H1 (cell line): ENCODE results near the gene BSND.

Experiments used
- POLR2A ChIP-seq, 2 experiments: IDR thresholded peaks; 1 replicate in 1 of 2; 2 replicates in 1 of 2; pipeline ENCODE4 v1.6.1; 2011; ENCODE audit warnings: low read depth in 2 of 2, low read length in 2 of 2, mild to moderate bottlenecking in 2 of 2; ENCODE audit errors: control extremely low read depth in 1 of 2
- POLR2AphosphoS5 ChIP-seq: IDR thresholded peaks from 2 replicates; pipeline ENCODE4 v1.6.1; 2011; ENCODE audit warnings: low read depth, low read length
- RFX5 ChIP-seq: IDR thresholded peaks from 2 replicates; pipeline ENCODE4 v1.6.1; 2011; ENCODE audit warnings: low read depth, low read length, improper control_type of control experiment, borderline replicate concordance
- SIX5 ChIP-seq: IDR thresholded peaks from 2 replicates; pipeline ENCODE4 v1.6.1; 2011; ENCODE audit warnings: mild to moderate bottlenecking, low read depth, low read length
- TF ChIP-seq, protein P1 (sequence below), 3 experiments: IDR thresholded peaks; 1 replicate in 2 of 3; 2 replicates in 1 of 3; pipeline versions ENCODE4 v1.5.1 to v1.6.1; 2011; ENCODE audit warnings: low read length in 3 of 3, mild to moderate bottlenecking in 3 of 3, inconsistent platforms in 2 of 3, low read depth in 1 of 3, moderate library complexity in 1 of 3; ENCODE audit not compliant: insufficient read depth in 1 of 3; ENCODE audit errors: control extremely low read depth in 1 of 3
- TF ChIP-seq, protein P2 (sequence below): IDR thresholded peaks from 2 replicates; pipeline ENCODE4 v1.6.1; 2012; ENCODE audit warnings: low read length, inconsistent platforms
- TF ChIP-seq, protein P3 (sequence below): IDR thresholded peaks from 2 replicates; pipeline ENCODE4 v1.6.1; 2011; ENCODE audit warnings: low read depth, mild to moderate bottlenecking, low read length; ENCODE audit not compliant: insufficient read depth
- TF ChIP-seq, protein P4 (sequence below): IDR thresholded peaks from 2 replicates; pipeline ENCODE4 v1.6.1; 2012; ENCODE audit warnings: inconsistent platforms

DNA sequence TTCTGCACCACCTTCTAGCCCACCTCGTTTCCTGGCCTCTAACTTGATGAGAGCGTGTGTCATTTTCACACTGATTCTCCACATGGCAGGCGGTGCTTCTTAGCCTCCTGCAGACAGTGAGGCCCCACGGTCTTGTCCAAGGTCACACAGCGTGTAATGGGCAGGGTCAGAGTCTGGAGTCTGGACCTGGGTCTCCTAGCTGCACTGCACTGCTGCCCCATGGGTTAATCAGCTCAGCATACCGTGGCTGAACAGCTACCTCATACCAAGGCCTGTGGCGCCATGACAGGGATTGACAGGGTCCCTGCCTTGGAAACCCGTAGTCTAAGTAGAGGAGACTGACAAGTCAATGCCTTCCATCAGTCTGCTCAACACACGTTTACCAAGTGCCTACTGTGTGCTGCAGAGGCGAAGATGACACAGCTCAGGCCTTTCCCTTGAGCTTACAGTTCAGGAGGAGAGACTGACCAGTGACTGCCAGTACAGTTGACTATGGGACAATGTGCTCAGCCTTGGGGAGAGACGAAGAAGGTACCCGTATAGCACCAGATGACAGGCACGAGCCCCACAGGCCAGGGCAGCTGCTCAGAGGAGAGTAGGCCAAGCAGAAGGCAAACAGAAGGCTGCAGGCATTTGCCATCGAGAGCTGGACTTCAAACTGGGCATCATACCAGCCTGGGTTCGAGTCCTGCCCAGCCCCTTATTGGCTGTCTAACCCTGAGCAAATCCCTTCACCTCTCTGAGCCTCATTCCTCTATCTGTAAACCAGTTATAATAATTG, 46.1 kb downstream of the BSND start:
- TF ChIP-seq, protein P1, sequence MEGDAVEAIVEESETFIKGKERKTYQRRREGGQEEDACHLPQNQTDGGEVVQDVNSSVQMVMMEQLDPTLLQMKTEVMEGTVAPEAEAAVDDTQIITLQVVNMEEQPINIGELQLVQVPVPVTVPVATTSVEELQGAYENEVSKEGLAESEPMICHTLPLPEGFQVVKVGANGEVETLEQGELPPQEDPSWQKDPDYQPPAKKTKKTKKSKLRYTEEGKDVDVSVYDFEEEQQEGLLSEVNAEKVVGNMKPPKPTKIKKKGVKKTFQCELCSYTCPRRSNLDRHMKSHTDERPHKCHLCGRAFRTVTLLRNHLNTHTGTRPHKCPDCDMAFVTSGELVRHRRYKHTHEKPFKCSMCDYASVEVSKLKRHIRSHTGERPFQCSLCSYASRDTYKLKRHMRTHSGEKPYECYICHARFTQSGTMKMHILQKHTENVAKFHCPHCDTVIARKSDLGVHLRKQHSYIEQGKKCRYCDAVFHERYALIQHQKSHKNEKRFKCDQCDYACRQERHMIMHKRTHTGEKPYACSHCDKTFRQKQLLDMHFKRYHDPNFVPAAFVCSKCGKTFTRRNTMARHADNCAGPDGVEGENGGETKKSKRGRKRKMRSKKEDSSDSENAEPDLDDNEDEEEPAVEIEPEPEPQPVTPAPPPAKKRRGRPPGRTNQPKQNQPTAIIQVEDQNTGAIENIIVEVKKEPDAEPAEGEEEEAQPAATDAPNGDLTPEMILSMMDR (IDR thresholded peaks at IDR 0.05; ENCODE audit: control extremely low read depth in 1 of 3, insufficient read depth in 1 of 3, low read depth in 1 of 3, low read length in 3 of 3), result no peak
- TF ChIP-seq POLR2AphosphoS5 (no peak), POLR2A (IDR thresholded peaks at IDR 0.05; ENCODE audit: control extremely low read depth in 1 of 2, low read depth in 2 of 2, low read length in 2 of 2) (no peak), RFX5 (no peak), SIX5 (no peak)
- TF ChIP-seq, protein P2, sequence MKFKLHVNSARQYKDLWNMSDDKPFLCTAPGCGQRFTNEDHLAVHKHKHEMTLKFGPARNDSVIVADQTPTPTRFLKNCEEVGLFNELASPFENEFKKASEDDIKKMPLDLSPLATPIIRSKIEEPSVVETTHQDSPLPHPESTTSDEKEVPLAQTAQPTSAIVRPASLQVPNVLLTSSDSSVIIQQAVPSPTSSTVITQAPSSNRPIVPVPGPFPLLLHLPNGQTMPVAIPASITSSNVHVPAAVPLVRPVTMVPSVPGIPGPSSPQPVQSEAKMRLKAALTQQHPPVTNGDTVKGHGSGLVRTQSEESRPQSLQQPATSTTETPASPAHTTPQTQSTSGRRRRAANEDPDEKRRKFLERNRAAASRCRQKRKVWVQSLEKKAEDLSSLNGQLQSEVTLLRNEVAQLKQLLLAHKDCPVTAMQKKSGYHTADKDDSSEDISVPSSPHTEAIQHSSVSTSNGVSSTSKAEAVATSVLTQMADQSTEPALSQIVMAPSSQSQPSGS, result no peak
- TF ChIP-seq, protein P3, sequence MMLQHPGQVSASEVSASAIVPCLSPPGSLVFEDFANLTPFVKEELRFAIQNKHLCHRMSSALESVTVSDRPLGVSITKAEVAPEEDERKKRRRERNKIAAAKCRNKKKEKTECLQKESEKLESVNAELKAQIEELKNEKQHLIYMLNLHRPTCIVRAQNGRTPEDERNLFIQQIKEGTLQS, result no peak
- TF ChIP-seq, protein P4, sequence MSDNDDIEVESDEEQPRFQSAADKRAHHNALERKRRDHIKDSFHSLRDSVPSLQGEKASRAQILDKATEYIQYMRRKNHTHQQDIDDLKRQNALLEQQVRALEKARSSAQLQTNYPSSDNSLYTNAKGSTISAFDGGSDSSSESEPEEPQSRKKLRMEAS, result no peak
